C4-2B (cell line): Measurements from ENCODE around the gene ZNF524.
"Not testable (repeated sequence)": the region's sequence is repeated elsewhere in the genome, so short reads cannot be mapped to it uniquely, and the experiment has no call there.

Source experiments
- H3K27ac ChIP-seq: fragments of 450-650 bp; 2 replicates; pipeline ENCODE4 v1.5.1; 2017
- CTCF ChIP-seq: fragments of 450-650 bp; conservative IDR thresholded peaks from 2 replicates; pipeline ENCODE4 v1.5.1; 2017; ENCODE audit warnings: mild to moderate bottlenecking
- ZFX ChIP-seq: fragments of 450-650 bp; IDR thresholded peaks from 2 replicates; pipeline ENCODE4 v1.6.1; 2017

Gene ZNF524

GRCh38 chr19:55578031-55578760 is 21.9 kb upstream of the ZNF524 start:
- H3K27ac ChIP-seq, result no peak overlapping the region
- TF ChIP-seq ZFX, result no peak
- no peak for TF ChIP-seq CTCF

- H3K27ac ChIP-seq, result peak overlapping the region; percentile 63; the same call in 1 of the 2 replicates
- TF ChIP-seq CTCF (no peak), ZFX (no peak)
Measured at GRCh38 chr19:55578761-55579747, 21.0 kb upstream of the ZNF524 start.

DNA sequence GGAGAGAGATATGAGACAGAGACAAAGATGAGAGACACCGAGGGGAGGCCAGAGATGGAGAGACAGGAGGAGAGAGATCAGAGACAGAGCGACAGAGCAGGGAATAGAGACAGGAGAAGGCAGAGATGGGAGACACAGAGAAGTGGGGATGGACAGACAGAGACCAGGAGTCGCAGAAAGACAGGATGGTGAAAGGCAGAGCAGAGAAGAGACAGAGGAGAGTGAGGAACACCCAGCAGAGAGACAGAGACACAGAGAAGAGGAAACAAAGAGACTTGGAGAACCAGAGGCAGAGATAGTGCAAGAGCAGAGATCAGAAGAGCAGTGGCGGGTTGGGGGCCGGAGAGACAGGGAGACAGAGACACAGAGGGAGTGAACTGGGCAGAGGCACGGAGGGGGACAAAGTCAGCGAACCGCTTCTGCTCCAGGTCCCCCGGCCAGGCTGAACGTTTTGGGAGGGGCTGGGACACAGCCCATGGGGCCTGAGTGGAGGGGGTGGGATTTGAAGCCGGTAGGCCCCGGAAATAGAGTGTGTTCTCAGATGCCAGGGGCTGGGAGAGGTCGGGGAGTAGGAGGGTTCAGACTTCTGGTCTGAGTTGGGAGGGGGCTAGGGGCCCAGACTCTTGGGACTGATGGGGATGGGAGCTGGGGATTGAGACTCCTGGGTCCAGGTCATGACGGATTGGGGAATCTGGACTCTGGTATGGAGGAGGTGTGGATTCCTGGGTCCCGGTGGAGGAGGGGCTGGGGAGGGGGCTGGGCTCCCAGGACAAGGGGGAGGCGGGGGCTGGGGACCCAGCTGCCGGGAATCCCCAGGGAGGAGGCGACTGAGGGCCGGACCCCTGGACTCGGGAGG is 20.1 kb upstream of the ZNF524 start:
- H3K27ac ChIP-seq, result peak overlapping the region; percentile 63
- no peak for TF ChIP-seq ZFX
- no peak for TF ChIP-seq CTCF

DNA sequence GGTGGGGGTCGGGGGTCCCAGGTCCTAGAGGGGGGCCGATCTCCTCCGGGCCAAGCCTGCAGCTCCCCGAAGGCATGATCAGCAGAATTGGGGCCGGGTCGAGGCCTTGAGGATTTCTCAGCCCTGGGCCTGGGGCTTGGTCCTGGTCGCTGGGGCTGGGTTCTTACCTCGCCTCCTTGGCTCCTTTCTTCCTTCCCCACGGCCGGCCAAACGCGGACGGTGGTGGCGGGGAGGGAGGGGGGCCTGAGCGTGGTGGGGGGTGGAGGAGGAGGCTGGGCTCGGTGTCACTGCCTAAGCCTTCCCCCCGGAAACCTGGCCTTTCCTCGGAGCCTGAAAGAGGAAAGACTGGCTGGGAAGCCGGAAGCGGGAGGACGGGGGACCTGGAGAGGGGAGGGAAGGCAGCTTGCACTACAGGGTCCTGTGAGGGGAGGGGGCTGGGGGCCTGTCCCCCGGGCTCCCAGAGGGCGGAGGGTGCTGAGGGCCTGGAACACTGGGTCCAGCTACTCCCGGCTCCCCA is 19.4 kb upstream of the ZNF524 start, which contains the start of gene ZNF579:
Gene ZNF579, minus strand, starts transcription at position 221 of the 517 bp plus-strand sequence. CDS start 1,209 bp downstream, outside the sequence.
- peak within 1 kb of the TSS; percentile 63 for H3K27ac ChIP-seq
- TF ChIP-seq CTCF (no peak), ZFX (0 out of 2 replicates have a peak, but pooled peaks have one; percentile 24)

GRCh38 chr19:55581145-55581822 is 18.8 kb upstream of the ZNF524 start:
- peak overlapping the region; percentile 63 for H3K27ac ChIP-seq
- TF ChIP-seq ZFX (no peak), CTCF (no peak)

DNA sequence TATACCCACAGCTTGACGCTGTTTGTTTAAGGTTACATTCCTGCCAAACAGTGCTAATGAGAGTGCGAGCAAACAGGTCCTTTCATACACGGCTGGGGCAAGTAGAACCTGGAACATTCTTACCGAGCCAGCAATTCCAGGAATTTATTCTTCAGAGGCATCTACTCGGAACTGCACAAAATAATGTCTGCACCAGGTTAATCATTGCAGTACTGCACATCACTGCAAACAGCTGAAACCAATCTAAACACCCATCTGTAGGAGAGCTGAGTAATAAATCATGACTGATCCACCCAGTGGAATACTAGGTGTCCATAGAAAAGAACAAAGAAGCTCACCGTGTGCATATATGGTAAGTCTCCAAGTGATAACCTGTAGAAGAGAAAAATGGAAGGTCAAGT is 18.3 kb upstream of the ZNF524 start:
- TF ChIP-seq CTCF (no peak), ZFX (no peak)
- H3K27ac ChIP-seq, result peak overlapping the region; percentile 63; the same call in 1 of the 2 replicates

DNA sequence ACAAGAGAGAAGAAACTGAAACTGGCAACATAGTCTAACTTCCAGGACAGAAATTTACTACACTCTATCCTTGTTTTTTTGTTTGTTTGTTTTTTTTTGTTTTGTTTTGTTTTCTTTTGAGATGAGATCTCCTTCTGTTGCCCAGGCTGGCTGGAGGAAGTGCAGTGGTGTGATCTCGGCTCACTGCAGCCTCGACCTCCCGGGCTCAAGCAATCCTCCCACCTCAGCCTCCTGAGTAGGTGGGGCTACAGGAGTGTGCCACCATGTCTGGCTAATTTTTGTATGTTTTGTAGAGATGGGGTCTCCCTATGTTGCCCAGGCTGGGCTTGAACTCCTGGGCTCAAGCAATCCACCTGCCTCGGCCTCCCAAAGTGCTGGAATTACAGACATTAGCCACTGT is 17.8 kb upstream of the ZNF524 start:
- not testable (repeated sequence) for H3K27ac ChIP-seq

DNA sequence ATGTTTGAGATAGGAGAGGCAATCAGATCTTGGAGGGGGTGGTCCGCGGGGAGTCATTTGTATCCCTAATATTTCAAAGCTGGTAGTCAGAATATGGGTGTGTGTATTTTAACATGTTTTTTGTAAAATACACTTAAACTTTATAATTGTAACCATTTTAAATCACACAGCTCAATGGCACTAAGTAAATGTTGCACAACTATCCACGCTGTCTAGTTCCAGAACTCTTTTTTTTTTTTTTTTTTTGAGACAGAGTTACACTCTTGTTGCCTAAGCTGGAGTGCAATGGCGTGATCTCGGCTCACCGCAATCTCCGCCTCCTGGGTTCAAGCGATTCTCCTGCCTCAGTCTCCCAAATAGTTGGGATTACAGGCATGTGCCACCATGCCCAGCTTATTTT is 16.2 kb upstream of the ZNF524 start:
- not testable (repeated sequence) for H3K27ac ChIP-seq
